NCI-H1105 treated with DMSO at 0.1 percent for 48 hours (cell line): ENCODE data around the gene METTL8.
"Not testable (repeated sequence)": the region's sequence is repeated elsewhere in the genome, so short reads cannot be mapped to it uniquely, and the experiment has no call there.

Experiments used
- DNase-seq: peaks from one replicate; lab custom pipeline; 2025; lab: John Stamatoyannopoulos, UW

METTL8 gene

GRCh38 chr2:171311589-171311988 lies 122.2 kb downstream of the METTL8 start:
- DNase-seq: not testable (repeated sequence)

GRCh38 chr2:171310889-171311288 lies 122.9 kb downstream of the METTL8 start:
- no peak for DNase-seq

GRCh38 chr2:171309455-171310286 lies 124.1 kb downstream of the METTL8 start:
- no peak for DNase-seq

- no peak for DNase-seq
Measured at GRCh38 chr2:171308280-171309054, 125.3 kb downstream of the METTL8 start.

- no peak for DNase-seq
Measured at GRCh38 chr2:171307560-171307959, 126.2 kb downstream of the METTL8 start.

- no peak for DNase-seq
Measured at GRCh38 chr2:171297956-171298355, 135.8 kb downstream of the METTL8 start.

- no peak for DNase-seq
Measured at GRCh38 chr2:171294608-171295007, 139.2 kb downstream of the METTL8 start.

- no peak for DNase-seq
Measured at GRCh38 chr2:171293661-171294060, 140.1 kb downstream of the METTL8 start.

GRCh38 chr2:171289991-171290390 lies 143.8 kb downstream of the METTL8 start:
- no peak for DNase-seq

GRCh38 chr2:171289316-171289715 lies 144.5 kb downstream of the METTL8 start:
- no peak for DNase-seq

GRCh38 chr2:171287611-171288010 lies 146.2 kb downstream of the METTL8 start:
- peak; percentile 35 for DNase-seq

- DNase-seq: no peak
Measured at GRCh38 chr2:171287036-171287571, 146.7 kb downstream of the METTL8 start.

- peak; percentile 34 for DNase-seq
Measured at GRCh38 chr2:171281110-171281509, 152.7 kb downstream of the METTL8 start.

- DNase-seq: no peak
Measured at GRCh38 chr2:171279983-171280790, 153.6 kb downstream of the METTL8 start.

- no peak for DNase-seq
Measured at GRCh38 chr2:171274757-171275156, 159.0 kb downstream of the METTL8 start.

GRCh38 chr2:171271971-171272436 lies 161.8 kb downstream of the METTL8 start:
- DNase-seq: no peak

- no peak for DNase-seq
Measured at GRCh38 chr2:171271386-171271785, 162.4 kb downstream of the METTL8 start.

- DNase-seq: no peak
Measured at GRCh38 chr2:171267855-171268629, 165.7 kb downstream of the METTL8 start.
